Trophoblast cell (in vitro differentiated cells and primary cell): Measurements from ENCODE around the gene C18orf63.

Experiments
- DNase-seq, 2 donors: peaks; one replicate each; pipeline ENCODE4 v3.0.0-alpha.2; 2016
- H2AFZ ChIP-seq: 2 replicates; pipeline ENCODE4 v1.6.1; 2013; ENCODE audit warnings: low read length, moderate library complexity, mild to moderate bottlenecking; ENCODE audit not compliant: insufficient read depth, poor library complexity
- H2AK5ac ChIP-seq: 2 replicates; pipeline ENCODE4 v1.6.1; 2013; ENCODE audit warnings: mild to moderate bottlenecking, low read length
- H2BK120ac ChIP-seq: 2 replicates; pipeline ENCODE4 v1.6.1; 2013; ENCODE audit warnings: low read length, mild to moderate bottlenecking, moderate library complexity; ENCODE audit not compliant: insufficient read depth, poor library complexity
- H2BK12ac ChIP-seq: 2 replicates; pipeline ENCODE4 v1.6.1; 2013; ENCODE audit warnings: mild to moderate bottlenecking, low read length, moderate library complexity
- H2BK5ac ChIP-seq: 2 replicates; pipeline ENCODE4 v1.6.1; 2013; ENCODE audit warnings: low read length, low read depth, moderate library complexity, mild to moderate bottlenecking; ENCODE audit not compliant: poor library complexity
- H3K14ac ChIP-seq: 2 replicates; pipeline ENCODE4 v1.6.1; 2013; ENCODE audit warnings: mild to moderate bottlenecking, low read length
- H3K18ac ChIP-seq: 2 replicates; pipeline ENCODE4 v1.6.1; 2013; ENCODE audit warnings: mild to moderate bottlenecking, low read length
- H3K23ac ChIP-seq: 2 replicates; pipeline ENCODE4 v1.6.1; 2013; ENCODE audit warnings: low read length
- H3K27ac ChIP-seq: 2 replicates; pipeline ENCODE4 v1.5.1; 2013; ENCODE audit warnings: low read depth, mild to moderate bottlenecking, inconsistent platforms, low read length, moderate library complexity
- H3K27me3 ChIP-seq: 2 replicates; pipeline ENCODE4 v1.6.1; 2013; ENCODE audit warnings: inconsistent platforms, mild to moderate bottlenecking, low read length, moderate library complexity; ENCODE audit not compliant: insufficient read depth
- H3K36me3 ChIP-seq, 2 experiments: 1 replicate in 1 of 2; 2 replicates in 1 of 2; pipeline ENCODE4 v1.6.1; 2013; ENCODE audit warnings: low read length in 2 of 2, mild to moderate bottlenecking in 2 of 2, moderate library complexity in 1 of 2; ENCODE audit not compliant: insufficient read depth in 2 of 2, control insufficient read depth in 1 of 2
- H3K4ac ChIP-seq: 2 replicates; pipeline ENCODE4 v1.6.1; 2013; ENCODE audit warnings: low read depth, mild to moderate bottlenecking, low read length, moderate library complexity
- H3K4me1 ChIP-seq, 2 experiments: 1 replicate in 1 of 2; 2 replicates in 1 of 2; pipeline ENCODE4 v1.6.1; 2013; ENCODE audit warnings: low read length in 2 of 2, mild to moderate bottlenecking in 2 of 2, moderate library complexity in 1 of 2; ENCODE audit not compliant: insufficient read depth in 2 of 2, control insufficient read depth in 1 of 2
- H3K4me2 ChIP-seq: 2 replicates; pipeline ENCODE4 v1.6.1; 2013; ENCODE audit warnings: inconsistent platforms, mild to moderate bottlenecking, low read length, moderate library complexity
- H3K4me3 ChIP-seq: 2 replicates; pipeline ENCODE4 v1.5.1; 2013; ENCODE audit warnings: mild to moderate bottlenecking, low read depth, low read length, inconsistent platforms
- H3K79me1 ChIP-seq: one replicate; pipeline ENCODE4 v1.6.1; 2013; ENCODE audit warnings: low read length
- H3K79me2 ChIP-seq: 2 replicates; pipeline ENCODE4 v1.6.1; 2013; ENCODE audit warnings: low read length, mild to moderate bottlenecking; ENCODE audit not compliant: control insufficient read depth, insufficient read depth, poor library complexity
- H3K9ac ChIP-seq: 2 replicates; pipeline ENCODE4 v1.6.1; 2013; ENCODE audit warnings: mild to moderate bottlenecking, low read length
- H3K9me3 ChIP-seq: 2 replicates; pipeline ENCODE4 v1.6.1; 2013; ENCODE audit warnings: low read depth, mild to moderate bottlenecking, control low read depth, inconsistent platforms, low read length; ENCODE audit not compliant: insufficient read depth
- H4K12ac ChIP-seq: 2 replicates; pipeline ENCODE4 v1.6.1; 2013; ENCODE audit warnings: low read depth, mild to moderate bottlenecking, low read length, moderate library complexity
- H4K8ac ChIP-seq: 2 replicates; pipeline ENCODE4 v1.6.1; 2013; ENCODE audit warnings: low read depth, mild to moderate bottlenecking, low read length, moderate library complexity
- H4K91ac ChIP-seq: one replicate; pipeline ENCODE4 v1.6.1; 2013; ENCODE audit warnings: low read depth, mild to moderate bottlenecking, low read length, moderate library complexity
- WGBS: extraction: QIAGEN DNeasy Blood & Tissue Kit; methylation state at CpG from one replicate; pipeline ENCODE4 v1.1.7; 2013; ENCODE audit warnings: missing lambda C conversion rate; ENCODE audit not compliant: insufficient read length, insufficient coverage; ENCODE audit errors: extremely low coverage; 5-methylcytosine and 5-hydroxymethylcytosine counted together

Gene C18orf63

GRCh38 chr18:74375999-74376398 is 60.4 kb downstream of the C18orf63 start:
- Histone ChIP-seq H4K12ac (no peak overlapping the region), H3K79me1 (no peaks in the 10 kb centered on the region), H2BK5ac (no peak overlapping the region), H3K9ac (no peak overlapping the region), H4K8ac (no peak overlapping the region), H2AK5ac (no peak overlapping the region), H3K23ac (no peak overlapping the region), H3K14ac (no peak overlapping the region), H3K9me3 (peaks cover 2% of the 10 kb centered on the region), H3K18ac (no peak overlapping the region), H3K4me2 (no peak overlapping the region), H4K91ac (no peak overlapping the region), H3K79me2 (no peaks in the 10 kb centered on the region), H2BK12ac (no peak overlapping the region), H3K4me3 (no peak overlapping the region), H3K27me3 (no peaks in the 10 kb centered on the region), H2BK120ac (no peak overlapping the region), H3K4me1 (no peaks in the 10 kb centered on the region), H3K36me3 (no peaks in the 10 kb centered on the region), H3K4ac (no peak overlapping the region), H3K27ac (no peak overlapping the region), H2AFZ (no peak overlapping the region)
- DNase-seq = no peak
- WGBS = no CpG with 5 or more reads among the region's 6 CpGs

GRCh38 chr18:74376523-74376922 is 60.9 kb downstream of the C18orf63 start:
- H3K9ac ChIP-seq = no peak overlapping the region
- H2AK5ac ChIP-seq = no peak overlapping the region
- no peak overlapping the region for H2BK5ac ChIP-seq
- no CpG with 5 or more reads among the region's 4 CpGs for WGBS
- H3K23ac ChIP-seq = no peak overlapping the region
- H3K79me1 ChIP-seq = no peaks in the 10 kb centered on the region
- H3K36me3 ChIP-seq = no peaks in the 10 kb centered on the region
- no peak overlapping the region for H3K14ac ChIP-seq
- H4K8ac ChIP-seq = no peak overlapping the region
- H3K4me1 ChIP-seq = no peaks in the 10 kb centered on the region
- no peak overlapping the region for H2AFZ ChIP-seq
- no peaks in the 10 kb centered on the region for H3K79me2 ChIP-seq
- H3K27ac ChIP-seq = no peak overlapping the region
- H4K12ac ChIP-seq = no peak overlapping the region
- H3K27me3 ChIP-seq = no peaks in the 10 kb centered on the region
- no peak overlapping the region for H3K4ac ChIP-seq
- no peak overlapping the region for H4K91ac ChIP-seq
- H3K18ac ChIP-seq = no peak overlapping the region
- no peak overlapping the region for H3K4me3 ChIP-seq
- H3K4me2 ChIP-seq = no peak overlapping the region
- no peak overlapping the region for H2BK12ac ChIP-seq
- H3K9me3 ChIP-seq = peaks cover 2% of the 10 kb centered on the region
- DNase-seq = no peak
- H2BK120ac ChIP-seq = no peak overlapping the region

- Histone ChIP-seq H3K23ac (no peak overlapping the region), H4K91ac (no peak overlapping the region), H3K27me3 (no peaks in the 10 kb centered on the region), H3K18ac (no peak overlapping the region), H3K36me3 (no peaks in the 10 kb centered on the region), H3K27ac (no peak overlapping the region), H2BK12ac (no peak overlapping the region), H2AK5ac (no peak overlapping the region), H4K8ac (no peak overlapping the region), H3K9ac (no peak overlapping the region), H2BK120ac (no peak overlapping the region), H4K12ac (no peak overlapping the region), H3K4me2 (no peak overlapping the region), H2BK5ac (no peak overlapping the region), H3K14ac (no peak overlapping the region), H3K79me2 (no peaks in the 10 kb centered on the region), H3K9me3 (peaks cover 6% of the 10 kb centered on the region), H3K79me1 (no peaks in the 10 kb centered on the region), H2AFZ (no peak overlapping the region), H3K4ac (no peak overlapping the region), H3K4me1 (no peaks in the 10 kb centered on the region), H3K4me3 (no peak overlapping the region)
- no CpG with 5 or more reads among the region's 1 CpG for WGBS
- DNase-seq = no peak
These were observed 62.1 kb downstream of the C18orf63 start for GRCh38 chr18:74377776-74378175.

- H3K18ac ChIP-seq = no peak overlapping the region
- no peaks in the 10 kb centered on the region for H3K4me1 ChIP-seq
- no peak overlapping the region for H3K27ac ChIP-seq
- no peak overlapping the region for H2AFZ ChIP-seq
- H3K9me3 ChIP-seq = peaks cover 6% of the 10 kb centered on the region
- H4K12ac ChIP-seq = no peak overlapping the region
- no peak overlapping the region for H3K4ac ChIP-seq
- H3K4me3 ChIP-seq = no peak overlapping the region
- H4K91ac ChIP-seq = no peak overlapping the region
- no peaks in the 10 kb centered on the region for H3K27me3 ChIP-seq
- H2BK12ac ChIP-seq = no peak overlapping the region
- H4K8ac ChIP-seq = no peak overlapping the region
- H3K4me2 ChIP-seq = no peak overlapping the region
- H3K79me2 ChIP-seq = no peaks in the 10 kb centered on the region
- H3K9ac ChIP-seq = no peak overlapping the region
- H3K79me1 ChIP-seq = no peaks in the 10 kb centered on the region
- no peak overlapping the region for H3K23ac ChIP-seq
- H3K14ac ChIP-seq = no peak overlapping the region
- H2AK5ac ChIP-seq = no peak overlapping the region
- WGBS = no CpG with 5 or more reads among the region's 4 CpGs
- H3K36me3 ChIP-seq = no peaks in the 10 kb centered on the region
- H2BK120ac ChIP-seq = no peak overlapping the region
- DNase-seq = no peak
- no peak overlapping the region for H2BK5ac ChIP-seq
These were observed 62.6 kb downstream of the C18orf63 start for GRCh38 chr18:74378179-74378682.
